ENCODE data around the gene GNA14.
"Not testable (repeated sequence)": the region's sequence is repeated elsewhere in the genome, so short reads cannot be mapped to it uniquely, and the experiment has no call there.

DNA sequence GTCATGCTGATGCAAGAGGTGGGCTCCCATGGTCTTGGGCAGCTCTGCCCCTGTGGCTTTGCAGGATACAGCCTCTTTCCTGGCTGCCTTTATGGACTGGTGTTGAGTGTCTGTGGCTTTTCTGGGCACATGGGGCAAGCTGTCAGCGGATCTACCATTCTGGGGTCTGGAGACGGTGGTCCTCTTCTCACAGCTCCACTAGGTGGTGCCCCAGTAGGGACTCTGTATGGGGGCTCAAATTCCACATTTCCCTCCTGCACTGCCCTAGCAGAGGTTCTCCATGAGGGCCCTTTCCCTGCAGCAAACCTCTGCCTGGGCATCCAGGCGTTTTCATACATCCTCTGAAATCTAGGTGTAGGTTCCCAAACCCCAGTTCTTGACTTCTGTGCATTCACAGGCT is 42.6 kb upstream of the GNA14 start:
- TF ChIP-seq, protein P1, sequence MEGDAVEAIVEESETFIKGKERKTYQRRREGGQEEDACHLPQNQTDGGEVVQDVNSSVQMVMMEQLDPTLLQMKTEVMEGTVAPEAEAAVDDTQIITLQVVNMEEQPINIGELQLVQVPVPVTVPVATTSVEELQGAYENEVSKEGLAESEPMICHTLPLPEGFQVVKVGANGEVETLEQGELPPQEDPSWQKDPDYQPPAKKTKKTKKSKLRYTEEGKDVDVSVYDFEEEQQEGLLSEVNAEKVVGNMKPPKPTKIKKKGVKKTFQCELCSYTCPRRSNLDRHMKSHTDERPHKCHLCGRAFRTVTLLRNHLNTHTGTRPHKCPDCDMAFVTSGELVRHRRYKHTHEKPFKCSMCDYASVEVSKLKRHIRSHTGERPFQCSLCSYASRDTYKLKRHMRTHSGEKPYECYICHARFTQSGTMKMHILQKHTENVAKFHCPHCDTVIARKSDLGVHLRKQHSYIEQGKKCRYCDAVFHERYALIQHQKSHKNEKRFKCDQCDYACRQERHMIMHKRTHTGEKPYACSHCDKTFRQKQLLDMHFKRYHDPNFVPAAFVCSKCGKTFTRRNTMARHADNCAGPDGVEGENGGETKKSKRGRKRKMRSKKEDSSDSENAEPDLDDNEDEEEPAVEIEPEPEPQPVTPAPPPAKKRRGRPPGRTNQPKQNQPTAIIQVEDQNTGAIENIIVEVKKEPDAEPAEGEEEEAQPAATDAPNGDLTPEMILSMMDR (conservative IDR thresholded peaks at IDR 0.05) = not testable (repeated sequence)
- not testable (repeated sequence) for TF ChIP-seq ZFX (IDR thresholded peaks at IDR 0.05)
